ENCODE data around the gene RAVER1. TPM values are rescaled to one million over a fixed set of nuclear protein-coding genes. Genes with fewer than 3 reads are reported as not detected.

Gene RAVER1
- total and polyA plus RNA-seq, 9 of the 15 experiments (the other 6 are each of a cell fraction or from before 2014, with no cell fraction given), result 0.06 to 113 (median 7.0) TPM

DNA sequence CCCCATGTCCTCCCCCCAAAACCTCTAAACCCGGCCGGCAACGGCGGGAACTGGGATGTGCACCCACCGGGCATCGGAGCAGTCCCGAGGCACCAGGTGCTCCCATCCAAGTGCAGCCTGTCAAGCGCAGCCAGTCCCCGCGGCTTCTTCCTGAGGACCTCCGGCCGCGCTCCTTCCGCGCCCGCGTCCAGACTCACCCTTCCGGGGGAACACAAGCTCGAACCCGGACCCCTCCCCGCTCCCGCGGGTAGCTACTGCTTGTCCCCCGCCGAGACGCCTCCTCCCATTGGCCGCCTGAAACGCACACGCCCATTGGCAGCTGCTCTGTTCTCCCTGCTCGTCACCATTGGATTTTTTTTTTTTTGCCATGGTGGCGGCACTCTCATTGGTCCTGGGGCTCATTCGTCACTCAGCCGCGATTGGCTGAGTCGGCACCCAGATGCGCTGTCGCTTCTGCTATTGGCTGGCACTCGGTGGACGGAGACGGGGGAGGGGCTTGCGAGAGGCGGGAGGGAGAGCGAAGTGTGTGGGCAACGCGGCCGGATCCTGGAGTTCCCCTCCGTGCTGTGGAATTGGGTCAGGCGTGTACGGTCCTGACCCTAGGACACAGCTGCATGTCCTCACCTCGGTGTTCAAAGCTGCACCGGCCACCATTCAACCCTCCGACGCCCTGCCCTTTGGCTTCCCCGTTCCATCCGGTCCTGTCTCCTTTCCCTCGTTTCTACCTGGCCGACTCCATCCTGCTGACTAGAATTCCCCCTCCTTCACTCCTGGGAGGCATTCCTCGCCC lies 47.2 kb upstream of the RAVER1 start, which contains the start of gene TYK2 (continued):
- TF ChIP-seq, protein P1, sequence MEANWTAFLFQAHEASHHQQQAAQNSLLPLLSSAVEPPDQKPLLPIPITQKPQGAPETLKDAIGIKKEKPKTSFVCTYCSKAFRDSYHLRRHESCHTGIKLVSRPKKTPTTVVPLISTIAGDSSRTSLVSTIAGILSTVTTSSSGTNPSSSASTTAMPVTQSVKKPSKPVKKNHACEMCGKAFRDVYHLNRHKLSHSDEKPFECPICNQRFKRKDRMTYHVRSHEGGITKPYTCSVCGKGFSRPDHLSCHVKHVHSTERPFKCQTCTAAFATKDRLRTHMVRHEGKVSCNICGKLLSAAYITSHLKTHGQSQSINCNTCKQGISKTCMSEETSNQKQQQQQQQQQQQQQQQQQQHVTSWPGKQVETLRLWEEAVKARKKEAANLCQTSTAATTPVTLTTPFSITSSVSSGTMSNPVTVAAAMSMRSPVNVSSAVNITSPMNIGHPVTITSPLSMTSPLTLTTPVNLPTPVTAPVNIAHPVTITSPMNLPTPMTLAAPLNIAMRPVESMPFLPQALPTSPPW (CRISPR knock-in tag; IDR thresholded peaks at IDR 0.05), result peak; percentile 95
- TF ChIP-seq, protein P2, sequence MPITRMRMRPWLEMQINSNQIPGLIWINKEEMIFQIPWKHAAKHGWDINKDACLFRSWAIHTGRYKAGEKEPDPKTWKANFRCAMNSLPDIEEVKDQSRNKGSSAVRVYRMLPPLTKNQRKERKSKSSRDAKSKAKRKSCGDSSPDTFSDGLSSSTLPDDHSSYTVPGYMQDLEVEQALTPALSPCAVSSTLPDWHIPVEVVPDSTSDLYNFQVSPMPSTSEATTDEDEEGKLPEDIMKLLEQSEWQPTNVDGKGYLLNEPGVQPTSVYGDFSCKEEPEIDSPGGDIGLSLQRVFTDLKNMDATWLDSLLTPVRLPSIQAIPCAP (CRISPR knock-in tag; IDR thresholded peaks at IDR 0.05; ENCODE audit: borderline replicate concordance), result no peak
- TF ChIP-seq, protein P3, sequence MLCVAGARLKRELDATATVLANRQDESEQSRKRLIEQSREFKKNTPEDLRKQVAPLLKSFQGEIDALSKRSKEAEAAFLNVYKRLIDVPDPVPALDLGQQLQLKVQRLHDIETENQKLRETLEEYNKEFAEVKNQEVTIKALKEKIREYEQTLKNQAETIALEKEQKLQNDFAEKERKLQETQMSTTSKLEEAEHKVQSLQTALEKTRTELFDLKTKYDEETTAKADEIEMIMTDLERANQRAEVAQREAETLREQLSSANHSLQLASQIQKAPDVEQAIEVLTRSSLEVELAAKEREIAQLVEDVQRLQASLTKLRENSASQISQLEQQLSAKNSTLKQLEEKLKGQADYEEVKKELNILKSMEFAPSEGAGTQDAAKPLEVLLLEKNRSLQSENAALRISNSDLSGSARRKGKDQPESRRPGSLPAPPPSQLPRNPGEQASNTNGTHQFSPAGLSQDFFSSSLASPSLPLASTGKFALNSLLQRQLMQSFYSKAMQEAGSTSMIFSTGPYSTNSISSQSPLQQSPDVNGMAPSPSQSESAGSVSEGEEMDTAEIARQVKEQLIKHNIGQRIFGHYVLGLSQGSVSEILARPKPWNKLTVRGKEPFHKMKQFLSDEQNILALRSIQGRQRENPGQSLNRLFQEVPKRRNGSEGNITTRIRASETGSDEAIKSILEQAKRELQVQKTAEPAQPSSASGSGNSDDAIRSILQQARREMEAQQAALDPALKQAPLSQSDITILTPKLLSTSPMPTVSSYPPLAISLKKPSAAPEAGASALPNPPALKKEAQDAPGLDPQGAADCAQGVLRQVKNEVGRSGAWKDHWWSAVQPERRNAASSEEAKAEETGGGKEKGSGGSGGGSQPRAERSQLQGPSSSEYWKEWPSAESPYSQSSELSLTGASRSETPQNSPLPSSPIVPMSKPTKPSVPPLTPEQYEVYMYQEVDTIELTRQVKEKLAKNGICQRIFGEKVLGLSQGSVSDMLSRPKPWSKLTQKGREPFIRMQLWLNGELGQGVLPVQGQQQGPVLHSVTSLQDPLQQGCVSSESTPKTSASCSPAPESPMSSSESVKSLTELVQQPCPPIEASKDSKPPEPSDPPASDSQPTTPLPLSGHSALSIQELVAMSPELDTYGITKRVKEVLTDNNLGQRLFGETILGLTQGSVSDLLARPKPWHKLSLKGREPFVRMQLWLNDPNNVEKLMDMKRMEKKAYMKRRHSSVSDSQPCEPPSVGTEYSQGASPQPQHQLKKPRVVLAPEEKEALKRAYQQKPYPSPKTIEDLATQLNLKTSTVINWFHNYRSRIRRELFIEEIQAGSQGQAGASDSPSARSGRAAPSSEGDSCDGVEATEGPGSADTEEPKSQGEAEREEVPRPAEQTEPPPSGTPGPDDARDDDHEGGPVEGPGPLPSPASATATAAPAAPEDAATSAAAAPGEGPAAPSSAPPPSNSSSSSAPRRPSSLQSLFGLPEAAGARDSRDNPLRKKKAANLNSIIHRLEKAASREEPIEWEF (CRISPR knock-in tag; IDR thresholded peaks at IDR 0.05), result no peak
- TF ChIP-seq NR2C2 (CRISPR knock-in tag; IDR thresholded peaks at IDR 0.05), result 0 out of 2 replicates have a peak, but pooled peaks have one; percentile 37
- peak; percentile 20; the same call in 1 of the 2 replicates for TF ChIP-seq NR2C2 (tag; IDR thresholded peaks at IDR 0.05)
- peak; percentile 95 for TF ChIP-seq RBFOX2 (IDR thresholded peaks at IDR 0.05; ENCODE audit: low read depth, low read length)
- TF ChIP-seq ZBTB7A (IDR thresholded peaks at IDR 0.05; ENCODE audit: borderline replicate concordance, control insufficient read depth, low read depth, low read length), result peak; percentile 92
- TF ChIP-seq ZNF354B (CRISPR knock-in tag; IDR thresholded peaks at IDR 0.05), result no peak
- no peak for TF ChIP-seq ZNF436 (CRISPR knock-in tag; IDR thresholded peaks at IDR 0.05)
- no peak for TF ChIP-seq GATAD2A (IDR thresholded peaks at IDR 0.05)
- no peak for TF ChIP-seq SNRNP70 (optimal IDR thresholded peaks at IDR 0.05; ENCODE audit: low read depth, low read length)
- TF ChIP-seq SNIP1 (IDR thresholded peaks at IDR 0.05; ENCODE audit: low read depth), result no peak
- no peak for TF ChIP-seq ZNF311 (CRISPR knock-in tag; IDR thresholded peaks at IDR 0.05)
- TF ChIP-seq, protein P4, sequence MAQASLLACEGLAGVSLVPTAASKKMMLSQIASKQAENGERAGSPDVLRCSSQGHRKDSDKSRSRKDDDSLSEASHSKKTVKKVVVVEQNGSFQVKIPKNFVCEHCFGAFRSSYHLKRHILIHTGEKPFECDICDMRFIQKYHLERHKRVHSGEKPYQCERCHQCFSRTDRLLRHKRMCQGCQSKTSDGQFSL (CRISPR knock-in tag; IDR thresholded peaks at IDR 0.05), result no peak
- TF ChIP-seq, protein P4 (tag; IDR thresholded peaks at IDR 0.05), result no peak

Measured in K562 (cell line).